Stimulated activated CD8-positive, alpha-beta memory T cell treated with anti-CD3 and anti-CD28 coated beads, Interleukin-4, amount 100 ng/mL, for 4 hours (primary cell): ENCODE measurements around the gene MAP3K9.

Experiments
- DNase-seq, 2 donors: peaks; one replicate each; pipeline ENCODE4 v3.0.0-alpha.2; 2020; ENCODE audit warnings: low read depth in 2 of 2, low spot score in 1 of 2

Gene MAP3K9

DNA sequence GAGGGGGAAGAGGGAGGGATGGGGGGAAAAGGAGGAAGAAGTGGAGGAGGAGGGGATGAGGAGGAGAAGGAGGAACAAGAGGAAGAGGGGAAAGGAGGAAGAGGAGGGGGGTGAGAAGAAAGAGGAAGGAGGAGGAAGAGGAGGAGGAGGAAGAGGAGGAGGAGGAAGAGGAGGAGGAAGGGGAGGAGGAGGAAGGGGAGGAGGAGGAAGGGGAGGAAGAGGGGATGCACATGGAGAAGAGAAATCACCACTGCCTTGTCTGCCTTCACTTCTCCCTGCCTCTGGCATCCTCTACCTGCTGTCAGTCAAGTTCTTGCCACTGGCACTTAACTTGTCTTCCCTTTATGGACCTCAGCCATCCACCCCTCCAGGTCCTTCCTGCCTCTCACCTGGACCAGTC, 107.7 kb downstream of the MAP3K9 start:
- DNase-seq = no peak

DNA sequence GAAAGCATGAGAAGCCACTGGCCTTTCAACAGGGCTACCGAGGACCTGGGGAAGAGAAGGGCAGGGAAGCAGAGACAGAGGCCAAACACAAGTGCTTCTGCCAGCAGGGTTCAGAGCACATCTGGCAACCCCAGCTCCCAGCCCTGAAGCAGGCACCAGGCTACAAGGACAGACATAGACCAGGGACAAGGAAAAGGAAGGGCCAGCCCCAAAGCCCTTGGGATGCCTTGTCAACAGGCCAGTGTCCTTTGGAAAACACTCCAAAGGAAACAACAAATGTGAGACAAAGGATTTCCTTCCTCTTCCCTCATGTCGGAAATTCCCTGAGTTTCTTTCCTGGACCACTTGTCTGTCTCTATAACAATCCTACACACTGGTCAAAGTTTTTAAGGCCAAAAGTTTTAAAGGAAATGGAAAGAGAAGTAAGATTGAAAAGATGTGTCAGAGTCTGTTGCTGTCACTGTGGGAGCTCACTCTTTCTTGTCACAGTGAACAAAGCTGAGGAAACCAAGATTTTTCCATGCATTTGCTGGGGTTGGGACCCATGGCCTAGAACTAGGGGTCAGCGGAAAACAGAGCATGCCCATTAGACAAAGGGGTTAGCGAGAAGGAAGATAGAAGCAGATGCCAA, 108.2 kb downstream of the MAP3K9 start:
- DNase-seq = no peak

DNA sequence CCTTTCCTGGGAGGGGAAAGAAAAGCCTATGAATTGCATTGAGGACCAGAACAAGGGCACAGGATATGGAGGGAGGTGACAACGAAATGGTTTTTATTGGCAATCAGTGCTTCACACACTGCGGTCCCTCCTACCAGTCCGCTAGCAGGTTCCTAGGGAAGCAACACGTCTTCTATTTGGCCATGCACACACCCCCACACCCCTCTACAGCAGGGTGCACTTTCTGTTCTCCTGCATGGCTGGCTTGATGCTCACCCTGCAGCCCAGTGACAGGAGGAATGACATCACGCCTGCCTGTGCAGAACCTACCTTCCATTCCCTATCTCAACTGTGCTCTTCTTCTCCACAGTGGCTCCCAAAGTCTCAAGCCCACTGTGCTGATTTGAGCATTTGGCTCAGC, 109.7 kb downstream of the MAP3K9 start:
- no peak for DNase-seq

DNA sequence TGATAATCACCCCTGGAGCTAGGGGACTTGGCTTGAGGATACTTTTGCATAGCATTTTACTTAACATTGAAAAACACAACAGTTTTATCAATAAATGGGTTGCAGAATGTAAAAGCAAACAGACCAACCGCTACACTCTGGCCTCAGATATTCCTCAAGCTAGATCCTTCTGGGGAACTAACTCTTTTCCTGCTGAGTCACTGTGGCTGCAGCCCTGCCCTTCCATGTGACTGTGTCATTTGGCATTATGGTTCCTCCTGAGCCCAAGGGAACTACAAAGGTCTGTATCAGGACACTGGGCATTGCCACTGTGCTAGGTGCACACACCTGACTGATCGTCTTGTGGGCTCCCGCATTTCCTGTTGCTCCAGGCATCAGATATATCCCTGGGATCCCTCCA, 111.0 kb downstream of the MAP3K9 start:
- no peak for DNase-seq

DNA sequence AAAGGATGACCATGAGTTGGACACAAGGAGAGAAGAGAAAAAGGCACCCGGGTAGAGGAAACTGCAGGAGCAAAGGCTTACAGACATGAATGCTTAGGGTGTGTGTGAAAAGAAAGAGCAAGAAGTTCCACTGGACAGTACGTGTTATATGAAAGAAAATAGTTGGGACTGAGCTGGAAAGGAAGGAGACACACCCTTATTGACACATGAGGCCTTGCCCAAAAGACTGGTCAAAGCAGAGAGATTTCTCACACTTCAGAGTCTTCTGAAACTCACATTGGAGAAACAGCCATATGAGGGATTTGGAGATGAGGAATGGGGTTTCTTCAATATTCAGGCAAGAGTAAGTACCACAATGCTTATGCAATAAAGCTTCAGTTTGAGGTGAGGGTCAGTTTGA, 111.6 kb downstream of the MAP3K9 start:
- no peak for DNase-seq

DNA sequence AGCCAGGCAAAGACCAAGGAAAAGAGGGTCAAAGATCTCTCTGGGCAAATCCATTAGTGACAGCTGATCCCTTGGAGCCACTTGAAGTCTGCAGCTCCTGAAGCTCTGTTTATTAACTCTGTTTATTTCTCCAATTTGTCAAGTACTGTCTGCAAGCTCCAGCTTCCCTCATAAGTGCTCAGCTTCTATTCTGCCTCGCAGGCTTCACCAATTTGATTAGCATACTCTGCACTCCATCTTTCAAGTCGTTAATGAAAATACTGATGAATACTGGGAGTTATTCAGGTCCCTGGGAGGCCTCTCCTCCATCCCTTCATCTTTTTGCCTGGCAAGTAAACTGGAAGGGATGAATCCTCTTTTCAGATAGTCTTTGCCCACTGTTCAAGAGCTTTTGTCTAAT, 113.3 kb downstream of the MAP3K9 start:
- DNase-seq = no peak

DNA sequence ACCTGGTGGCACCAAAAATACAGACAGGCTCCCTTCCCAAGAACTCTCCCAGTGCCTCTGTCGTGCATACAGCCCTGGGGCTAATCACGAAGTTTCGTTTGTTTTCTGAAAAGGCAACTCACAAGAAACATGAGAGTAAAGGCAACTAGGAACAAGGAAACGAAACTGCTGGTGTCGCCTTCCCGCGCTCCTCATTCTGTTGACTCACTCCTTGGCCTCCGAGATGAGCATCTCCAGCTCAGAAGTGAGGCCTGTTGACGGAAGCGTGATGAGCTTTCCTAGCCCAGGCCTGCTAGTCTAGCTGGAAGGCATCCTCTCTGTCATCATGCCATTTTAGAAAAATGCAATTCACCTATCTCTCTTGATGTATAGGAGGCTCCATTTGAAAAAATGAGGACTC, 117.1 kb downstream of the MAP3K9 start:
- DNase-seq = no peak

DNA sequence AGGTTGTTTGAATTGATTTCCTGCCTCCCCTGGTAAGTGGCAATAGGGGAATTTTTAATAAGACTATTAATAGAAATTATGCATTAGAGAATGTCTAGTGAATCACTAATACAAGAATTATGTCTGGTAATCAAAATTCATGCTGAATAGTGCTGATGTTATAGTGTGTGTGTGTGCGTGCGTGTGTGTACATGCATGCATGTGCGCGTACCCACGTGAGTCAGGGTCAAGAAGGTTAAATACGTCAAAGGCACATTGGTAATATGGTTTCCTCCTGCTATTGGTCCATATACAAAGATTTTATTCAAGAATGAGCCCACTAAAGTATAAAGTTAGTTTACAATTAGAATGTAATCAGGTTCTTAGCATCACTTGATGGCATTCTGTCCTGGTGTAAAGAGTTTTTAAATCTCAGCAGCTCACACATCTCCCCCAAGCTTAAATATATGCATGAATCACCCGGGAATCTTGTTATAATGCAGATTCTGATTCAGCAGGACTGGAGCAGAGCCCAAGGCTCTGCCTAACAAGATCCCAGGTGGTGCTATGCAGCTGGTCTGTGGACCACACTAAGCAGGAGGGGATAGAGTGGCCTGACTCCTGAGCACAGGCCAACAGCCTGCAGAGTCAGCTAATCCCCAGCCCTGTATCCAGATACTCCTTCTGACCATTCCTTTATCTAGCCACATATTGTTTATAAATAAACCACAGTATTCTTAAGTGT, 123.7 kb downstream of the MAP3K9 start:
- DNase-seq = no peak

DNA sequence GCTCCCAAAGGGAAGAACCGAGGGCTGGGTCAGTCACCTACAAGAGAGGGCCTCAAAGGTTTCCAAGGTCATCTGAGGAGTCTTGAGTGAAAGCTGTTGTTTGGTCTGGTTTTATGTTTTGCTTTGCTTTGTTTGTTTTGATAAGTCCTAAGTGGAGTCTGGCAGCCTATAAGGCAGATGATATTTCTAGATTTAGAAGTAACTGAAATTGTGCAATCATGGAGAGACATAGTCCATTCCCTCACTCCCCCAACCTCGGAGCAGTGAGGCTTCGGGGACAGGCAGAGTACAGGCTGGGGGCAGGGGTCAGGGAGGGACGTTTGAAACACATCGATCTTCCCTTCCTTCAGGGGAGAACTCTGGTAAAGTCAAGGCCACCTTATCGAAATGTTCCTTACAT, 125.3 kb downstream of the MAP3K9 start:
- no peak for DNase-seq

DNA sequence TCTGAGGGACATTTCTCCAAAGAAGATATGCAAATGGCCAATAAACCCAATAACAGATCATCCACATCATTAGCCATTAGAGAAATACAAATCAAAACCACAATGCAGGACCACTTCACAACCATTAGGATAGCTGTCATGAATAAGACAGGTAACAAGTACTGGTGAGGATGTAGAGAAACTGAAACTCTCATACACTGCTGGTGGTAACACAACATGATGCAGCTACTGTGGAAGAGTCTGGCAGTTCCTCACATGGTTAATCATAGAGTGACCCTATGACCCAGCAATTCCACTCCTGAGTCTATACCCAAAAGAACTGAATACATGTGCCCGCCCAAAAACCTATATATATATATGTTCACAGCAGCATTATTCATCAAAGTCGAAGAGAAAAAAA, 128.6 kb downstream of the MAP3K9 start:
- no peak for DNase-seq

DNA sequence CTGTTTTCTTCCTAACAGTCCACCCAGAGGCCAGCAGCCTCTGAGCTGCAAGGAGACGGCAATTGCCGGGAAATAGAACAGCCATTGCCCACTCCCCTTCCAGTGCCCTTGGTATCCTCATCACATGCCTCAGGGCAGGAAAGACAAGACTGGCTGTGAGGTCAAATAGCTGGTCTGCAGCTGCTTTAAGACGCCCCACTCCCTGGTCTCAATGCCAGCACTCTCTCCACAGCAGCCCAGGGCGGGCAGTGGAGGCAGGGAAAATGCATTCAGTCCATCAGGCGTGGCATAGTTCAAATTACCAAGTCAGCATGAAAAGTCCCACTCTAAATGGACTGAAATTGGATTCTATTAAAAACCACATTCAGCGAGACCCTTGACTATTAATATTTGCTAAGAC, 132.0 kb downstream of the MAP3K9 start:
- no peak for DNase-seq
